Midbrain (tissue), 1 donor: ENCODE measurements around the gene NOSIP.
A peak's percentile ranks its signal among the peaks of the same experiment; 100 is the strongest.

Source experiments
- DNase-seq: peaks from one replicate; lab custom pipeline; 2025; lab: John Stamatoyannopoulos, UW

NOSIP gene

DNA sequence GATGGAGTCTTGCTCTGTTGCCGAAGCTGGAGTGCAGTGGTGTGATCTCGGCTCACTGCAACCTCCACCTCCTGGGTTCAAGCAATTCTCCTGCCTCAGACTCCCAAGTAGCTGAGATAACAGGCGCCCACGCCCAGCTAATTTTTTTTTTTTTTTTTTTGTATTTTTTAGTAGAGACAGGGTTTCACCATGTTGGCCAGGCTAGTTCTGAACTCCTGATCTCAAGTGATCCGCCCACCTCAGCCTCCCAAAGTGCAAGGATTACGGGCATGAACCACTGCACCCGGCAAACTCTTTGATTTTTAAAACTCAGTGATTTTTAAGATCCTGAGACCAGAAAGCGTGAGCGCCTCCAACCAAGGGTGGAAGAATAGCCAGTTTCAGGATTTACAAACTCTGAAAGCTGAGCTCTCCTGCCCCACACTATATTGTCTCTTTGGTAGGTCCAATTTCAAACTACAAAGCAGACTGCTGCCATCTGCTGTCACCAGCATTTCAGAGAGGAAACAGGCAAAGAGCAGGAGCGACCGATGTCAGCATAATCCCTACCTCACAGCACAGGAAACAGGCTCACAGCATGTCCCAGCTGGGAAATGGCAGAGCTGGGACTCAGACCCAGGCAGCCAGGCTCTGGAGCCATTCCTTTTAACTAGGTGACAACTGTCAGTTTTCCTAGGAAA lies 9.2 kb downstream of the NOSIP start:
- DNase-seq: peak; percentile 11

DNA sequence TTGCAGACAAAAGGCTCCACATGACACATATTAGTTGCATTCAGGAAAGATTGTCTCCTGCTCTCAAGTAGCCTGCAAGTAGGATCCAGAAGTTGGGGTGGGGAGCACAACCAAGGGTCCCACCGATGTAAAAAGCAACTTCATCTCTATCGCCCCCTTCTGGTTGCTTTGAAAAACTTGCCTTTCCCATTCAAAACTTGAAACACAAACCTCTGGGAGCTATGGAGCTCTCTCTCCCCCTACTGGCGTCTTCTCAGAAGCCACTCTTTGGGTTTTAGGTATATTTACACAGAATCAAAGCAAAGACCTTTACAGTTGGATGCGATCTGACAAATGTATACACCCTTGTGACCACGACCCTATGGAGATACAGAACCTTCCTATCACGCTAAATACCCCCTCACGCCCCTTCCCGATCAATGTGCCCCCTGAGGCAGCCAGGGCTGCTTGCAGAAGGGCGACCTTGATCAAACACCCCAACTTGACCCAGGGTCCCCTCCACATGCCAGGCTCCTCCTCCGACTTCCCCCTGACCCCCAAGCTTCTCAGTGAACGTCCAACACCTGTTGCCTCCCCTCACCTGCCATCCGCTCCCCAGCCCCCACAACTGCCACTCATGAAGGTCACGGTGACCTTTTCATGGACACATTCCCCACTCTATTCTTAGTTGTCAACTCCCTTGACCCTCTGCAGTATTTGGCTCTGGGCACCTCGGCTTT lies 10.1 kb downstream of the NOSIP start:
- peak; percentile 78 for DNase-seq

DNA sequence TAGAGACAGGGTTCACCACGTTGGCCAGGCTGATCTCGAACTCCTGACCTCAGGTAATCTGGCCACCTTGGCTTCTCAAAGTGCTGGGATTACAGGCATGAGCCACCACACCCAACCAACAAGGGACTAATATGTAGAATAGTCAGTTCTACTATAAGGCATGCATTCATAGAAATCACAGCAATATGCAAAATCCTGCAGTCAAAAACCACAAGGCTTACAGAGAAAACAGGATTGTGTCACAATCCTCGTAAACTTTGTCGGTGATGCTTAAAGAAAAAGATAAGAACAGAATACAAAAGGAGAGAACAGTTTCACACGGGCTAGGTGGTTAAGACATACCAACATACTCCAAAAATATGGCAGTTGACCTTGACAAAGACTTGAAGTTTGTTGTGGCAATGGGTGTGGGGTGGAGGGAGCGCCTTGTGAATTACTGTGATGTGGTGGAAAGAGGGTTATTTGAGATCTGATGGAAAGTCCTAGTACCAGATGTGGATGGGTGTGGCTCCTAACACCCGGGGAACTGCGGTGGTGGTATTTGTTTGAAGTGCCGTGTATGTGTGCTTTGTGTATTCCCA lies 12.4 kb downstream of the NOSIP start:
- DNase-seq: no peak

DNA sequence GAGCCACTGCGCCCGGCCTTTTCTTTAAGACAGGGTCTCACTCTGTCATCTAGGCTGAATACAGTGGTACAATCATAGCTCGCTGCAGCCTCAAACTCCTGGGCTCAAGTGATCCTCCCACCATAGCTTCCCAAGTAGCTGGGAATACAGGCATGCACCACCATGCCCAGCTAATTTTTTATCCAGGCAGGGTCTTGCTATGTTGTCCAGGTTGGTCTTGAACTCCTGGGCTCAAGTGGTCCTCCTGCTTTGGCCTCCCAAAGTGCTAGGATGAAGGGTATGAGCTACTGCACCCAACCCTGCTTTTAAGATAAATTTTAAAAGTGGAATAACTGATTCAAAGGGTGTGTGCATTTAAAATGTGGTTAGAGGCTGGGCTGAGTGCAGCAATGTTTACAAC lies 14.1 kb downstream of the NOSIP start:
- no peak for DNase-seq

DNA sequence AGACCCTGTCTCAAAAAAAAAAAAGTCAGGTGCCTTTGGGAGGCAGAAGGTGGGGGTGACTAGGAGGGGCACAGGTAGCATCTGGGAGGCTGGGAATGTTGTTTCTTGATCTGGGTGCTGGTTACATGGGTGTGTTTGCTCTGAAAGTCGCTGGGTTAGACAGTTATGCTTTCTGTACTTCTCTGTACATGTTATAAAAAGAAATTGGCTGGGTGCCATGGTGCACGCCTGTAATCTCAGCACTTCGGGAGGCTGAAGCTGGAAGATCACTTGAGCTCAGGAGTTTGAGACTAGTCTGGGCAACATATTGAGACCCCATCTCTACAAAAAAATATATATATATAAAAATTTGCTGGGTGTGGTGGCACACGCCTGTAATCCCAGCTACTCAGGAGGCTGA lies 15.1 kb downstream of the NOSIP start:
- DNase-seq: no peak

DNA sequence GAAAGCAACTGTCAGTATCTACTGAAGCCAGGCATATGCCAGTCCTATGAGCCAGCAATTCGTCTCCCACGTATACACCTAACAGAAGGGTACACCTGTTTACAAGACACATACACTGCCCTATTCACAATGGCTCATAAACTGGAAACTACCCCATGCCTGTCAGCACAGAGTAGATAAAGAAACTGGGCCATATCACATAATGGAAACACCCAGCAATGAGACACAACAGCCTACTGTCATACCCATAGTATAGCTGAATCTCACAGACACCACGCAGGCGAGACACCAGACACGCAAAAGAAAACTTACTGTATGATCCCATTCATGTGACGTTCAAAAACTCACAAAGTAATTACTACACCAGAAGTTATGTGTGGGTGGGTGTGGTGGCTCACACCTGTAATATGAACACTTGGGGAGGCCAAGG lies 15.7 kb downstream of the NOSIP start:
- DNase-seq: no peak

DNA sequence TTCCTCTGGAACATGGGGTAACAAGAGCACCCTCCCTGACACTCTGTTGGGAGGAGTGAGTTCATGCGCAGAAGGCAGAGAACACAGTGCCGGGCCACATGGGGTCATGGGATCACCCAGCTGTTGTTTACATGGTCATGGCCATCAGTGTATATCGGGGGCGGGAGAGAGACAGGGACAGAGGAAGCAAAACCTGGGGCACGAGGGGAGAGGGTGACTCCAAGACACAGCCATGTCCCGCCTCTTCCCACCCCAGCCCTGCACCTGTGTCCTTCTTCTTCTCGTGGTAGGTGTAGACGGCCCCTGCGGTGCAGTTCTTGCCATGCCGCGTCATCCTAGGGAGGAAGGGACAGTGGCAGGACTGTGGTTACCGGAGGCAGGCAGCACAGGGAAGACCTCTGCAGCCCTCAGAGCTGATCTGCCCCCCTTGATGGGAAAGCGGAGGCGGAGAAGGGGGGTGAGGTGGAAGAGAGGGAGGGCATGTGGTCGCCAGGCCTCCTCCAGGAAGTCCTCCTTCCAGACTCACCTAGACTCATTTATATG lies 19.9 kb downstream of the NOSIP start:
- DNase-seq: peak; percentile 61

DNA sequence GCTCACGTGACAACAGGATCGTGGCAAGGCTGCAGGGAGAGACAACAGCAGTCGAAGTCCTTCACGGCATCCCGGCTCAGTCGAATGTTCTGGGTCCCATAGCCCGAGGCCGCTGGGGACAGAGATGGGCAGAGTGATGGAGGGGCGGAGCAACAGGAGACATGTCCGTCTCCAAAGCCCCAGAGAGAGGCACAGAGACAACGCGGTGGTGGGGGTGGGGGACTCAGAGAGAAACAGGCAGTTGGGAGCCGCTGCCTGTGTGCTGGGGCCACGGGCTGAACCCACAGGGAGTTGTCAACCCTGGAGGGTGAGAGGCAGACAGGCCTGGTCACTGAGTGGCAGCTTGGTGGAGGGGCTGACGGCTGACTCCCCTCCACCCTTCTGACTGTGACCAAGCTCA lies 20.4 kb downstream of the NOSIP start:
- DNase-seq: no peak

DNA sequence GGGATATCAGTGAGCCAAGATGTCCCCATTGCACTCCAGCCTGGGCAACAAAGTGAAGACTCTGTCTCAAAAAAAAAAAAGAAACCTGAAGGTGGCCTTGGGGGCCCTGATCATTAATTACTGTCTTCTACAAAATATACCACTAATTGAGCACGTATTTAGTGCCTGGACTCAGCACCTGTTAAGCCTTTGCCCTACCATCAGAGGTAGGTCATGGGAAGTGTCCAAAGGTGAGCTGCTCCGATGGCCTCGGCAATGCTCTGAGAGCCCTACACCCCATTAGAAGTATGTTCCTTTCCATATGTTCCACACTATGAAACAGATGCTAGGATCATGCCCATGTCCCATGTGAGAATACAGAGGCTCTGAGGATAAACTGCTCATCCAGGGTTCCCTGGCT lies 20.9 kb downstream of the NOSIP start:
- no peak for DNase-seq

DNA sequence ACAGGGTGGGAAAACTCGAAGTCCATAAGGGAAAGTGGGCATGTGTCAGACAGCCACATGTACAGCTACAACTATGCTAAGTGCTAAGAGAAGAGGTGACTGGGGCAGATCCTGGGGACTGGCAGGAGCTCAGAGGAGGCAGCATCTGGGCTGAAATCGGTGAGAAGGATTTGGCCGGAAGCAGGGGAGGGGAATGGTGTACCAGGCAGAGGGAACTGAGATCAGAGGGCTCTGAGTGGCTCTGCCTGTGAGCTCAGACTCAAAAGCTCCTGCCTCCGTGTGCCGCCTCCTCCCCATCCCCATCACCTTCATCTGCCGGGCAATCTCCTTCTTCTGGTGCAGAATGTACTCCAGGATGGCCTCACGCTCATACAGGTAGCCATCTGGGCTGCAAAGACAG lies 21.8 kb downstream of the NOSIP start:
- no peak for DNase-seq

DNA sequence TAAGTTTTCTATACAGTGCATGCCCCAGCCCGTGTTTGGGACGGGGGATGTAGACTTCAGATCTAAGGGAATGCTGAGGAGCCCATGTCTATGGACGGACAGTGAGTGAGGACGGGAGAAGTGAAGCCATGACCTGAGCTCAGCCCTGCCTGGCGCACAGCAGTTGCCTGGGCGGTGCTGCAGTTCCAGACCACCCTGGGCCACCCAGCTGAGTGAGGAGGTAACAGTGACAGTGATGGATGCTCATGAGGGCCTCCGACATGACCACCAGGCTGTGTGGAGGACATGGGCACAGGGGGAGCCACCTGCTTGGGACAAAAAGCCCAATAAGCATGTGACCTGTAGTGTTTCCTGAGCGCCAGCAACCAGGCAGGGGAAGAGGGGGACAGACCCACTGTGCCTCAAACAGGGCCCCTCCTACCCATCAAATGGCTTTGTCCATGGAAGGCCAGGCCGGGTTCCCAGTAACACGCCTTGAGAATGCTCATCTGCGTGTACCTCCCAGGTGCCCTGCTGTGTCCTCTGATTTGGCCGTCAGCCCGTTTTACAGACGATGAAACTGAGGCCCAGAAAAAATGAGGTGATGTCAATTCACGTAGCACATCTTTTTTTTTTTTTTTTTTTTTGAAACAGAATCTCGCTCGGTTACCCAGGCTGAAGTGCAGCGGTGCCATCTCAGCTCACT lies 22.6 kb downstream of the NOSIP start:
- no peak for DNase-seq

DNA sequence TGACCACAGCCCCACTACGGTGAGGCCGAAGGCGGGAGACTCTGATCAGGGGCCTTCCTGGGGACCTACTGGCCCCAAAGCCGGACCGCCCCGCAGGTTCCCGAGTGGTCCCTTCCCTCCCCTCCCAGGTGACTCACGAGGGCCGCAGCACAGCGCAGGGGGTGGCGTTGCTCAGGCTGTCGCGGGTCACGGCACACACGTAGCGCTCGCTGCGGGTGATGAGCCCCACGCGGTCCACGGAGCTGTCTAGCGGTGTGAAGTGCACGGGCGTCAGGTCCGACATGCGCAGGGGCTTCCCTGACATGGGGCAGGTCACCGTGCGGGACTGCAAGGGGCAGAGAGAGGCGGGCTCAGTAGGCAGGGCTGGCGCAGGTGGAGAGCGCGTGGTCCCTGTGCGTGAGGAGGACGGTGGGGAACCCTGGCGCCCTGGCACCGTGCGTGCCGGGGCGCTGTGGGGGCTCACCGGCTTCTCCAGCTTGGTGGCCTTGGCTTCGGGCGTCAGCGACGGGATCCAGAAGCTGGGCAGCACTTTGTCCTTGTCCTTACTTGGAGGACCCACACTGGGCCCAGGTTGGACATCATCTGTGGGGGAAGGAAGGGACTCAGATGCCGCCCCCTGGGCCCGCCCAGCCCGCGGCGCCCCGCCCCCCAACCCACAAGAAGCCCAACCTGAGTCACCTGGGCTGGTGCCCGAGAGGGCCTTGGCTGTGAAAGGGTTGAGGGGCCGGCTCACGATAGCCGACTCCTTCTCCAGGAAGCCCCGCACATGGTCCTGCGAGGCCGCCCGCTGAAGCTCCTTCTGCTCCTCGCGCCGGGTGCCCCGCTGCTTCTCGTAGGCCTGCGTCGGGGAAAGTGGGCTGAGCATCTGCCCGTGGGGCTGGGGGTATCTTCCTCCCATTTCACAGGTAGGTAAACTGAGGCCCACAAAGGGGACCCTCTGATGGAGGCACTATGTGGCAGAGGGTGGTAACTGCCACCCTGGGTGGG lies 23.7 kb downstream of the NOSIP start:
- DNase-seq: no peak

DNA sequence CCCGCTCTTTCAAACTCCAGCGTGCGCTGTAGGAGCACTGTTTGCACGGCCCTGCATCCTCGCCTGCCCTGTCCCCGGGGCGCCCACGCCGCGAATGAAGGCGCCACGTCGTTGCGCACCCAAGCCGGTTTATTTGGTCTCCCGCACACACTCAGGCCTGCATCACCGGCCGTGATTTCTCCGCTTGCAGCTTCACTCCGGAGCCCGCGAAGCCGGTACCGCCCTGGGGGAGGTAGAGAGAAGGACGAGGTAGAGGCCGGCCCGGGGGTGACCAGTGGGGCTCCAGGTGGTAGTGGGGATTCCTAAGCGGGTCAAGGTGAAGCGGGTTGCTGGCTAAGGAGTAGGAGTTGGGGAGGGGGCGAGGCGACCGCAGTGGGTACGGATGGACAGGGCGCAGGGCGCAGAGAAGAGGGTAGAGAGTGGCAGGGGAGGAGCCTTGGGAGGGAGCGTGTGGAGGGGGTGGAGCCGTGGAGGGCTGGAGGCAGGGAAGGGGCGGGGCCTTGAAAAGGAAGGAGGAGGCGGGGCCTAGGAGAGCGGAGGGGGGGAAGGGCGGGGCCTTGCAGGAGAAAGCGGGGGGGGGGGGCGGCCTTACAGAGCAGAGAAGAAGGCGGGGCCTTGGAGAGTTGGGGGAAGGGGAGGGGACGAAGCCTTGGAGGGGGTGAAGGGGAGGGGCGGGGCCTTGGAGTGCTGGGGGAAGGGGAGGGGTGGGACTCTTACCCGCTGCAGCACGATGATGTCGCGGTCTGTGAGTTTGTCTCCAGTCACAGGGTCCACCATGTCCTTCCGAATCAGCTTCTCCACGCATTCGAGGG lies 24.6 kb downstream of the NOSIP start:
- no peak for DNase-seq

DNA sequence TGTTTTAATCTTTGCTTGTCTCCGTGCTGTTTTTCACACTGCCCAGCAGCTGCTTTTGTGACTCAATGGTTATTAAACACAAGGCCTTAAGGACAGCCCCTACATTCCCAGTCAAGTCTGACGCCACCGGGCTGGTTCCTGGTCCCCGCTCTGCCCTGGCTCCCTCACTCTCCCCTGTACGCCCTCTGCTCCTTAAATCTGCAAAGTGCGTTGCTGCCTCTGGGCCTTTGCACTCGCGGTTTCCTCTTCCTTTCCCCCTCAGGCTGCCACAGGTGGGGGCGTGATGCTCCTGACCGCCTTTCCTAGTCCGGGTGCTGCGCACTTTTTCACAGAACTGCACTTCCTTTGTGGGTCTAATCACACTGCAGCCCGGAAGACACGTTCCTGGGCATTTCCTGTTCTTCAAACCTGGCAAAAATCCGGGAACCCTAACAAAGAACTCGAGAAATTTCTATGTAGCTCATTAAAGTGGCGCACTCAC lies 25.6 kb downstream of the NOSIP start:
- DNase-seq: no peak

DNA sequence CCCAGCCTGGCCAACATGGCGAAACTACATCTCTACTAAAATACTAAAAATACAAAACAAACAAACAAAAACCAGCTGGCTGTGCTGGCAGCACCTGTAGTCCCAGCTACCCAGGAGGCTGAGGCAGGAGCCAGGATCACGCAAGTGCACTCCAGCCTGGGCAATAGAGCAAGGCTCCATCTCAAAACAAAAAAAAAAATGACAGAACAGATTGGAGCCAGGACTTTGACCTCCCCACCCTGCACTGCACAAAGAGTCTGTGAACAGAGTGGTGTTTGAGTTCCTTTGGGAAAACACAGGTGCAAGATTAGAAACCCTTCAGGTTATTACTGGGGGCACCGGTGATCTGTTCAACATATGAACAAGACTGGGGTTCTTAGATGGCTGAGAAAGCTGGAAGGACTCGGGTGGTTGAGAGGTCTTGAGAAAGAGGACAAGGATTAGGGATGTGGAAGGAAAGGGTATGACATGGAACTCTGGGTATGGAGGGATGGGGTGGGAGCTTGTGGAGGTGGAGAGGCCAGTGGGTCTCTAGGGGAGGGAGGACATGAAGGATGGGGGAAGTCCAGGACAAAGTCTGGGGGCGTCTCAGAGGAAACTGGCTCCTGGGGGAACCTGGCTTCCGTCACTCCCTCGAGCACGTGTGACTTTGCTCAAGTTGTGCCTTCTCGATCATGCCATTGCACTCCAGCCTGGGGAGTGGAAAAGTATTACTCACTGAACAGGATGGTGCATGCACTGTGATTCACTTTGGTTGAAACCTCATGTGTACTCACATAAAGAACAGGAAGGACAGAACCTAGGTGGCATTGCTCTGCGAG lies 26.7 kb downstream of the NOSIP start:
- DNase-seq: no peak

DNA sequence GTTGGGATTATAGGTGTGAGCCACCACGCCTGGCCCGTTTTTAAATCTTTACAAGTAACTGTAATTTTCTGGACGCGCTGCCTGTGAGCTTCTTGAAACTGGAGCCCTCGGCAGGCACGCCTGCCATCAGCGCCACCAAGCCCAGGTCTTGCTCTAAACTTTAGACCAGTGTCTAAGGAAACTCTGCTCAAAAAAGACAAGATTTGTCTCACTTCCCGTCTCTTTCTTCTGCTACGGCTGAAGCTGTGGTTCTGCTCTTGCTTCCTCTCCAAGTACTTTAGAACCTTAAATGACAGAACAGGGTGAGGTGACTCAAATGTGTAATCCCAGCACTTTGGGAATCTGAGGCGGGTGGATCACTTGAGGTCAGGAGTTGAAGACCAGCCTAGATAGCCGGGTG lies 27.6 kb downstream of the NOSIP start:
- DNase-seq: no peak

DNA sequence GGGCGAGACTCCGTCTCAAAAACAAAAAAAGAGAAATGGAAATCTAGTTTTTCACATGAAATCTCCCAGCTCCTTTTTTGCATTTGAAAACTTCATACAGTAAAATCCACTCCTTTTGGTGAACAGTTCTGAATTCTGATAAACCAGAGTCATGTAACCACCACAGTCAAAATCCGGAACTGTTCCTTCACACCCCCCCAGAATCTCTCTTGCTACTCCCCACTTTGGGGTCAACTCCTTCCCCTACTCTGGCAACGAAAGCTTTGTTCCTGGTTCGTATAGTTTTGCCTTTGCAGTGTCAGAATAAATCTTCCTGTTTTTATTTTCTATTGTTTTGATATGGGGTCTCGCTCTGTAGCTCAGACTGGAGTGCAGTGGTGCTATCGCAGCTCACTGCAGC lies 28.8 kb downstream of the NOSIP start:
- no peak for DNase-seq

DNA sequence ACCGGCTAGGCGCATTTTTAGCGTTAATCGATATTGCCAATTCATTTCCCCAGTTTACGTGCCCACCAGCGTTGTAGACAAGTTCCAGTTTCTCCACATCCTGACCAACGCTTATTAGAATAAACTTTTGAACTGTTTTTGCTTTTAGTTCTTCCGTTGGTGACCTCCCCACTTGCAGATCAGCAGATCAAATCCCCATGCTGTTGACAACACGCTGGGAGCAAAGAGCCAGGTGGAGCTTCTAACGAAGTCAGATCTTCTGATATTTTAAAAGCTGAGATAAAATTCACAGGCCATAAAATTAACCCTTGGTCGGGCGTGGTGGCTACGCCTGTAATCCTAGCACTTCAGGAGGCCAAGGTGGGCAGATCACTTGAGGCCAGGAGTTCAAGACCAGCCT lies 31.3 kb downstream of the NOSIP start:
- no peak for DNase-seq

DNA sequence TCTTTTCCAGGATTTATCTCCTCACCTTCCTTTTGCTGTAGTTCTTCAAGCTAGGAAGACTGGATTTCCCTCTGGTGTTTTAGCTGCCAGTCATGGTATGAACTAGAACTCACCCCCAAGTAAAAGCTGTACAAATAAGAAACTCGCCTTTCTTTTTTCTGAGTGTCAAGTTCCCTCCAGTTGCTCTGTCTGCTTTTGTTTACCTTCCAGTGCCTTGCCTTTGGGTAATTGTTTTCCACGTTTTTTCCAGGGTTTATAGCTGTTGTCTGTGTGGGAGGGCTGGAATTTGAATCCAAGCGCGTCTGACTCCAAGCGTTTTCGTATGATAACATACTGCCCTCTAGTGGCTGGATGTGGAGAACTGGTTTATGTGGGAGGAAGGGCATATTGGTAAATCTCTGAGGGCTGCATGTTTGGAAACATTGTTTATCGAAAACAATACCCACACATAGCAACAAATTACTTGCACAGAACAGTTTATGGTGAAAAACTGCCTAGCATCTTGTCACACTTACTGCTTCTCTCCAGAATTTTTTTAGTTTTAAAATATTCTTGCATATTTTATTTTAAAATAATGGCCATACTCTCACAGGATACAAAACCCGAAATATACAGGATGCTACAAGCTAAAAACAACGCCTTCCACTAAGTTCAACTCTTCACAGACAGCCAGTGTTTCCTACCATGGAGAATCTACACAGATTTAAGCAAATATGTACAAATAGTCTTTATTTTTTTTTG lies 33.4 kb downstream of the NOSIP start:
- DNase-seq: peak; percentile 89
